Measurements from ENCODE around the gene TIAL1. TPM values are rescaled to one million over a fixed set of nuclear protein-coding genes. Genes with fewer than 3 reads are reported as not detected.

TIAL1 gene
- total and polyA plus RNA-seq, 2 of the 4 experiments (the other 2 are of a cell fraction) = 28.0 to 83.5 TPM

GRCh38 chr10:119640875-119641526, 44.2 kb upstream of the TIAL1 start (continued):
- TF ChIP-seq BHLHE40 (IDR thresholded peaks at IDR 0.05; ENCODE audit: low read depth, low read length) = no peak
- no peak for TF ChIP-seq RAD21 (IDR thresholded peaks at IDR 0.05; ENCODE audit: low read length)

DNA sequence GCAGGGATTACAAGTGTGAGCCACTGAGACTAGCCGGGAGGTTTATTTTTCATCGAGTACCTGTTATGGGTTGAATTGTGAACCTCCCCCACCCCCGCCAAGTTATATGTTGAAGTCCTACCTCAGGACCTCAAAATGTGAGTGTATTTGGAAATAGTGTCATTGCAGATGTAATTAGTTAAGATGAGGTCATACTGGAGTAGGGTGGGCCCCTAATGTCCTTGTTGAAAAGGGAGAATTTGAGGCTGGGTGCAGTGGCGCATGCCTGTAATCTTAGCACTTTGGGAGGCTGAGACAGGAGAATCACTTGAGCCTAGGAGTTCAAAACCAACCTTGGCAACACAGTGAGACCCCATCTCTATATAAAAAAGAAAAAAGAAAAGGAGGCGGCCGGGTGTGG, 43.6 kb upstream of the TIAL1 start:
- H4K8ac ChIP-seq (ENCODE audit: low read depth in 2 of 2, low read length in 2 of 2) = no peak overlapping the region
- ATAC-seq (ENCODE audit: low read depth) = no peak
- no peak overlapping the region for H3K9ac ChIP-seq (ENCODE audit: low read depth, low read length)
- ChIA-PET POLR2A (ENCODE audit: unreplicated experiment) (no interaction called here), CTCF (interaction anchor here (0.6 kb wide), 1 partner anchor 24 kb away, joined by 3 read pairs; no protein-coding TSS in a partner anchor)
- H3K4me3 ChIP-seq (ENCODE audit: insufficient read depth, low read depth, low read length) = no peak overlapping the region
- no peaks in the 10 kb centered on the region for H4K20me1 ChIP-seq (ENCODE audit: insufficient read depth, low read length)
- H3K36me3 ChIP-seq (ENCODE audit: control insufficient read depth, insufficient read depth, low read length) = no peaks in the 10 kb centered on the region
- H4K5ac ChIP-seq (ENCODE audit: low read depth, low read length) = no peak overlapping the region
- H3K18ac ChIP-seq (ENCODE audit: low read depth, low read length) = no peak overlapping the region
- H2BK20ac ChIP-seq (ENCODE audit: low read depth, low read length) = no peak overlapping the region
- H4K91ac ChIP-seq (ENCODE audit: insufficient read depth, low read depth, low read length) = no peak overlapping the region
- H3K4me1 ChIP-seq (ENCODE audit: control insufficient read depth, insufficient read depth, low read length) = no peaks in the 10 kb centered on the region
- no peak overlapping the region for H3K14ac ChIP-seq (replicated peaks; ENCODE audit: low read depth, low read length)
- H3K27me3 ChIP-seq (ENCODE audit: control insufficient read depth, insufficient read depth, low read length) = no peaks in the 10 kb centered on the region
- H2AFZ ChIP-seq (replicated peaks; ENCODE audit: low read length, poor library complexity) = no peak overlapping the region
- intact Hi-C loops (cut with micrococcal nuclease) (no loop called here), in situ Hi-C loops (cut with MboI; ENCODE audit: low sequenced_read_pairs) (no loop called here), dilution Hi-C loops (cut with HindIII; ENCODE audit: low sequenced_read_pairs, unreplicated experiment) (no loop called here)
- no peaks in the 10 kb centered on the region for H3K9me1 ChIP-seq (ENCODE audit: insufficient read depth, low read length)
- H2AK5ac ChIP-seq (ENCODE audit: low read depth, low read length) = no peak overlapping the region
- no peak overlapping the region for H2BK5ac ChIP-seq (ENCODE audit: low read depth, low read length, poor library complexity, severe bottlenecking)
- H2BK120ac ChIP-seq (ENCODE audit: low read depth, low read length) = no peak overlapping the region
- no peak overlapping the region for H3K23ac ChIP-seq (ENCODE audit: low read depth, low read length)
- WGBS, 2 experiments (ENCODE audit: extremely low coverage in 2 of 2, insufficient read length in 1 of 2) = no CpG with 5 or more reads among the region's 6 CpGs
- no peak overlapping the region for H3K56ac ChIP-seq (ENCODE audit: extremely low read depth, insufficient read depth, low read length)
- no peak overlapping the region for H2BK15ac ChIP-seq (ENCODE audit: low read depth, low read length)
- no peak overlapping the region for H3K4me2 ChIP-seq (ENCODE audit: low read depth, low read length)
- H2AK9ac ChIP-seq (replicated peaks; ENCODE audit: low read depth, low read length, poor library complexity) = no peak overlapping the region
- no peak overlapping the region for H3K4ac ChIP-seq (ENCODE audit: low read depth, low read length)
- DNase-seq = no peak
- H3K9me3 ChIP-seq (ENCODE audit: control insufficient read depth, insufficient read depth, low read length) = peaks cover 11% of the 10 kb centered on the region
- no peaks in the 10 kb centered on the region for H3K79me1 ChIP-seq (ENCODE audit: low read depth in 1 of 2, low read length in 2 of 2)
- no TSS peak for BruUV-seq (replicated peaks)
- no peak overlapping the region for H3K27ac ChIP-seq (ENCODE audit: insufficient read depth, low read length)
- TF ChIP-seq RFX5 (IDR thresholded peaks at IDR 0.05; ENCODE audit: low read depth, low read length) = no peak
- TF ChIP-seq CHD1 (IDR thresholded peaks at IDR 0.05; ENCODE audit: low read depth, low read length) = no peak
- TF ChIP-seq CEBPB (IDR thresholded peaks at IDR 0.05; ENCODE audit: low read depth, low read length) = no peak
- no peak for TF ChIP-seq POLR2A (IDR thresholded peaks at IDR 0.05; ENCODE audit: low read depth, low read length)
- no peak for TF ChIP-seq MAZ (IDR thresholded peaks at IDR 0.05; ENCODE audit: borderline replicate concordance, low read depth, low read length)
- no peak for TF ChIP-seq MAFK (IDR thresholded peaks at IDR 0.05; ENCODE audit: low read depth, low read length)
- TF ChIP-seq RCOR1 (IDR thresholded peaks at IDR 0.05; ENCODE audit: insufficient replicate concordance, low read length) = no peak
- TF ChIP-seq CTCF (conservative IDR thresholded peaks at IDR 0.05; ENCODE audit: low read depth, low read length) = no peak
- no peak for TF ChIP-seq BHLHE40 (IDR thresholded peaks at IDR 0.05; ENCODE audit: low read depth, low read length)
- TF ChIP-seq, protein P1, sequence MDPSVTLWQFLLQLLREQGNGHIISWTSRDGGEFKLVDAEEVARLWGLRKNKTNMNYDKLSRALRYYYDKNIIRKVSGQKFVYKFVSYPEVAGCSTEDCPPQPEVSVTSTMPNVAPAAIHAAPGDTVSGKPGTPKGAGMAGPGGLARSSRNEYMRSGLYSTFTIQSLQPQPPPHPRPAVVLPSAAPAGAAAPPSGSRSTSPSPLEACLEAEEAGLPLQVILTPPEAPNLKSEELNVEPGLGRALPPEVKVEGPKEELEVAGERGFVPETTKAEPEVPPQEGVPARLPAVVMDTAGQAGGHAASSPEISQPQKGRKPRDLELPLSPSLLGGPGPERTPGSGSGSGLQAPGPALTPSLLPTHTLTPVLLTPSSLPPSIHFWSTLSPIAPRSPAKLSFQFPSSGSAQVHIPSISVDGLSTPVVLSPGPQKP (IDR thresholded peaks at IDR 0.05; ENCODE audit: borderline replicate concordance, low read depth, low read length) = no peak
- TF ChIP-seq NFE2L2 (IDR thresholded peaks at IDR 0.05; ENCODE audit: low read depth, low read length) = no peak
- TF ChIP-seq, protein P2, sequence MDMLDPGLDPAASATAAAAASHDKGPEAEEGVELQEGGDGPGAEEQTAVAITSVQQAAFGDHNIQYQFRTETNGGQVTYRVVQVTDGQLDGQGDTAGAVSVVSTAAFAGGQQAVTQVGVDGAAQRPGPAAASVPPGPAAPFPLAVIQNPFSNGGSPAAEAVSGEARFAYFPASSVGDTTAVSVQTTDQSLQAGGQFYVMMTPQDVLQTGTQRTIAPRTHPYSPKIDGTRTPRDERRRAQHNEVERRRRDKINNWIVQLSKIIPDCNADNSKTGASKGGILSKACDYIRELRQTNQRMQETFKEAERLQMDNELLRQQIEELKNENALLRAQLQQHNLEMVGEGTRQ (IDR thresholded peaks at IDR 0.05; ENCODE audit: low read depth, low read length) = no peak
- no peak for TF ChIP-seq SMC3 (IDR thresholded peaks at IDR 0.05; ENCODE audit: low read depth, low read length)

Measured in IMR-90 (cell line).